Adrenal gland (tissue), 12 donors: Measurements from ENCODE around the gene ZMYM2. TPM values are rescaled to one million over a fixed set of nuclear protein-coding genes. Genes with fewer than 3 reads are reported as not detected.
A peak's percentile ranks its signal among the peaks of the same experiment; 100 is the strongest.

Source experiments
- DNase-seq, 7 donors: peaks; one replicate each; pipeline ENCODE4 v3.0.0-alpha.2; 2019 to 2020
- H3K27ac ChIP-seq, 5 donors: fragments of 200-600 bp; sonication (generic) in 4 of 5; 1 replicate in 3 of 5; 2 replicates in 2 of 5; pipeline versions ENCODE4 v1.5.1 to v1.8.0; 2016 to 2020; ENCODE audit warnings: mild to moderate bottlenecking in 1 of 5
- H3K27me3 ChIP-seq: fragments of 200-600 bp; 2 replicates; pipeline ENCODE4 v1.8.0; 2021
- H3K36me3 ChIP-seq, 2 donors: fragments of 200-600 bp; replicated peaks in 1 of 2; 1 replicate in 1 of 2; 2 replicates in 1 of 2; pipeline versions ENCODE4 v1.5.1 to v1.8.0; 2018 to 2022
- H3K4me1 ChIP-seq, 2 donors: fragments of 200-600 bp; replicated peaks in 1 of 2; 1 replicate in 1 of 2; 2 replicates in 1 of 2; pipeline versions ENCODE4 v1.5.1 to v1.8.0; 2018 to 2021
- H3K4me3 ChIP-seq, 4 donors: fragments of 200-600 bp; sonication (generic) in 3 of 4; one replicate each; pipeline ENCODE4 v1.5.1; 2016 to 2018
- H3K9me3 ChIP-seq, 3 donors: fragments of 200-600 bp; sonication (generic) in 1 of 3; replicated peaks in 1 of 3; 1 replicate in 2 of 3; 2 replicates in 1 of 3; pipeline versions ENCODE4 v1.5.1 to v1.8.0; 2016 to 2021
- CTCF ChIP-seq, 6 experiments: fragments of 450-650 bp in 4 of 6; fragments of 200-600 bp in 2 of 6; sonication (generic) in 1 of 6; IDR thresholded peaks; 1 replicate in 5 of 6; 2 replicates in 1 of 6; pipeline versions ENCODE4 v1.5.1 to v1.8.0; 2016 to 2021; ENCODE audit warnings: antibody characterized with exemption in 6 of 6, mild to moderate bottlenecking in 2 of 6, moderate library complexity in 1 of 6
- POLR2A ChIP-seq, 2 donors: fragments of 450-650 bp; IDR thresholded peaks; one replicate each; pipeline ENCODE4 v1.6.1; 2017; ENCODE audit warnings: antibody characterized with exemption in 2 of 2, mild to moderate bottlenecking in 2 of 2, moderate library complexity in 1 of 2
- WGBS, 4 donors: extraction: QIAGEN DNeasy Blood & Tissue Kit in 2 of 4; methylation state at CpG; one replicate each; pipeline versions ENCODE4 v1.1.5 to v1.1.7; 2013 to 2017; 5-methylcytosine and 5-hydroxymethylcytosine counted together
- intact Hi-C, 2 donors: fragments of 100-400 bp; cut with DNase I; formaldehyde crosslinking; loops; one replicate each; pipeline versions ENCODE4 v1.14.1 to v1.15.0; 2022 to 2023
- polyA plus RNA-seq, 3 donors: library from polyadenylated mRNA; stranded (reverse); fragments of 200-250 nt in 2 of 3; fragments of 350-450 nt in 1 of 3; fragmentation: Illumina TruSeq in 1 of 3; extraction: RNeasy Lipid Tissue Mini Kit (QIAGEN cat#74804) in 1 of 3; gene quantifications; one replicate each; pipeline ENCODE4 v1.2.3, GENCODE V29; 2013 to 2014
- total RNA-seq, 9 donors: library from RNA; depleted of rRNA in 4 of 9; stranded (reverse); fragments of >200 nt in 4 of 9; fragments of 120-200 nt in 1 of 9; fragmentation: NEBNext Ultra II Directional in 1 of 9; extraction: Animal tissue kit (Norgen Biotek cat#: 25700) in 1 of 9; gene quantifications; one replicate each; pipeline versions ENCODE4 v1.1.0 to v1.2.4, GENCODE V29; 2013 to 2023
- donor health status: healthy with polysubstance abuse.
- donor health status: Bipolar disorder and iron deficiency.
- donor health status: DM: yes; HTN: yes; CAD: no.
- donor health status: DM: no; HTN: no; CAD: no.
- donor health status: DM: no; HTN: no; CAD: no.
- donor health status: DM: yes; HTN: yes; CAD: no.

ZMYM2 gene
- total and polyA plus RNA-seq, 12 donors = 28.0 to 125 (median 73.8) TPM

- intact Hi-C loops = no loop called here
- Histone ChIP-seq H3K27ac (no peak overlapping the region), H3K4me1 (peaks cover 8 to 12% of the 10 kb centered on the region in 2 donors), H3K36me3 (peaks cover 0 to 33% of the 10 kb centered on the region in 2 donors), H3K4me3 (no peak overlapping the region), H3K27me3 (no peaks in the 10 kb centered on the region), H3K9me3 (no peaks in the 10 kb centered on the region)
- no peak for TF ChIP-seq CTCF (IDR thresholded peaks at IDR 0.05)
- no peak for DNase-seq
- 86 to 91% (median 88%) methylated on average over 4 of the region's 4 CpGs for WGBS, 4 donors
Measured at GRCh38 chr13:19993024-19993423, 34.5 kb downstream of the ZMYM2 start.

- H3K4me1 ChIP-seq = peaks cover 0 to 14% of the 10 kb centered on the region in 2 donors
- WGBS, 4 donors = 92 to 97% (median 94%) methylated on average over 3 of the region's 3 CpGs
- H3K27ac ChIP-seq = no peak overlapping the region
- no peak overlapping the region for H3K4me3 ChIP-seq
- H3K36me3 ChIP-seq = peaks cover 0 to 37% of the 10 kb centered on the region in 2 donors
- no peaks in the 10 kb centered on the region for H3K9me3 ChIP-seq
- TF ChIP-seq POLR2A (IDR thresholded peaks at IDR 0.05) = no peak
- TF ChIP-seq CTCF (IDR thresholded peaks at IDR 0.05) = no peak
- no peak for DNase-seq
- H3K27me3 ChIP-seq = no peaks in the 10 kb centered on the region
- intact Hi-C loops = no loop called here
Measured at GRCh38 chr13:19998960-19999359, 40.4 kb downstream of the ZMYM2 start.

GRCh38 chr13:20000062-20000552 lies 41.6 kb downstream of the ZMYM2 start:
- intact Hi-C loops = no loop called here
- peaks cover 0 to 38% of the 10 kb centered on the region in 2 donors for H3K36me3 ChIP-seq
- H3K27me3 ChIP-seq = no peaks in the 10 kb centered on the region
- no peaks in the 10 kb centered on the region for H3K9me3 ChIP-seq
- no peak for DNase-seq
- 81 to 89% (median 88%) methylated on average over 5 of the region's 5 CpGs for WGBS, 4 donors
- TF ChIP-seq CTCF (IDR thresholded peaks at IDR 0.05) (no peak), POLR2A (IDR thresholded peaks at IDR 0.05) (no peak)
- no peak overlapping the region for H3K27ac ChIP-seq
- H3K4me3 ChIP-seq = no peak overlapping the region
- peaks cover 0 to 14% of the 10 kb centered on the region in 2 donors for H3K4me1 ChIP-seq

GRCh38 chr13:20001366-20002190 lies 43.1 kb downstream of the ZMYM2 start:
- H3K27me3 ChIP-seq = no peaks in the 10 kb centered on the region
- no peak for TF ChIP-seq CTCF (IDR thresholded peaks at IDR 0.05)
- TF ChIP-seq POLR2A (IDR thresholded peaks at IDR 0.05) = no peak
- H3K9me3 ChIP-seq = no peaks in the 10 kb centered on the region
- WGBS, 4 donors = 59 to 70% (median 64%) methylated on average over 4 of the region's 4 CpGs
- peak in 1 of 7 donors; percentile 22 for DNase-seq
- peaks cover 0 to 42% of the 10 kb centered on the region in 2 donors for H3K36me3 ChIP-seq
- peaks cover 0 to 14% of the 10 kb centered on the region in 2 donors for H3K4me1 ChIP-seq
- no peak overlapping the region for H3K27ac ChIP-seq
- intact Hi-C loops = no loop called here
- no peak overlapping the region for H3K4me3 ChIP-seq
